Hematopoietic multipotent progenitor cell treated with erythropoietin and hydrocortisone succinate and interleukin-3 and kit ligand, for 8 days (in vitro differentiated cells): ENCODE data around the gene POLR2J.
A peak's percentile ranks its signal among the peaks of the same experiment; 100 is the strongest.
"Not testable (repeated sequence)": the region's sequence is repeated elsewhere in the genome, so short reads cannot be mapped to it uniquely, and the experiment has no call there.

Experiments
- DNase-seq: peaks from one replicate; pipeline ENCODE4 v3.0.0-alpha.2; 2015

Gene POLR2J

DNA sequence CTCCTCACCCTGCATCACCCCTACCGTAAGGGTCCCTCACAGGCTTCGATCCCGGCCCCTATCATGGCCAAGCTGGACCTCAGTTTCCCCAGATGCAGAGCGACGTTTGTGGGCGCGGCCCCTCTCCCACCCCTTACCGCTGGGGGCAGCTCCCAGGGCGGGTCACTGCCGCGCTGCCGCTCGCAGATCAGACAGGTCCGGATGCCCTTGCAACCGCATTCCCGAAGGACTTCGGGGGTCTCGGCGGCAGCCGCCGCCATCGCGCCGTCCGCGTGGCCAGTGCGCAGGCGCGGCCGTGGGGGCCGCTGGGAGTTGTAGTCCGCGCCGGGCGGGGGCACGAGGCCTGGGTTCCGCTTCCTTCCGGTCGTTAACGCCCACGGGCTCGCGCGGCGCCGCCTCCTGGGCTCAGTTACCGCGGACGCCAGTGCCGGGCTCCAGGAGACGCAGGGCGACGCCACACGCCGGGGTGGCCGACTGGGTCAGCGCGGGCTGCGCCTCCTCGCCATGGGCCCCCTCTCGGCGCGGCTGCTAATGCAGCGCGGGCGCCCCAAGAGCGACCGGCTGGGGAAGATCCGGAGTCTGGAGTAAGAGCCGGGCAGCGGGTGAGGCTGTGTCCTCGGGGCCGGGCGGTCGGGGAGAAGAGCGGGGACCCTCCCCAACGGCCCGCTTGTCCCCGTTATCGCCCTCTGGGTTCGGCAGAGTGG lies 14.0 kb downstream of the POLR2J start, which contains the start of the genes ALKBH4 and LRWD1:
Gene ALKBH4 (minus strand): TSS at position 287 of the 704 bp plus-strand sequence. CDS start 27 bp downstream, at position 260.
Gene LRWD1 (plus strand): TSS at position 408 of the 704 bp plus-strand sequence. CDS start 97 bp downstream, at position 505.
- DNase-seq = peak; percentile 92

GRCh38 chr7:102463841-102464576 lies 14.7 kb downstream of the POLR2J start:
- peak; percentile 24 for DNase-seq

GRCh38 chr7:102460467-102460866 lies 18.3 kb downstream of the POLR2J start:
- DNase-seq = no peak

DNA sequence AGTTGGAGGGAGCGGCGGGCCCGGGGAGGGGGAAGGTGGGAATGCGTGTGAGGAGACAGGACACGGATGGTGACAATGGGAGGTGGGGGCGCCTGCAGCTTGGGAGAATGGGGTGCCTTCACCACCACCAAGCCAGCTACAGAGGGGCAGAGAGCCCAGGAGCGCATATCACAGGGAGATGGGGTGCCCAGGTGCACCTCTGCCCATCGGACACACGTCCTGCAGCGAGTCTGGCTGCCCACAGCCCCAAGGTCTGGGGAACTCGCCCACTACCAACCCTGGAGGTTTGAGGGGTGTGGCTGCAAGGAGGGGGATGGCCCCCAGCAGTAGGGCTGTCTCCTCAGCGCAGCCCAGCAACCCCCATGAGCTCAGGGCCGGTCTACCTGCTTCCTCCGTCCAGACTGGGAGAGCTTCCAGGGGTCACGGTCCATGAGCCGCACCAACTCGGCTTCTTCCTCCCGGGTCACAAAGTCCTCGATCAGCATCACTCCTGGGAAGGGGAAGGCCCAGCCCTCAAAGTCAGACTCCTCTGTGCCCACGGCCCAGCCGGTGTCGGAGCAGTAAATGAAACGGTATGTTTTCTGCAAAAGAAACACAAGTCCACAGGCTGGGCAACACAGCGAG lies 19.4 kb downstream of the POLR2J start:
- DNase-seq = no peak

DNA sequence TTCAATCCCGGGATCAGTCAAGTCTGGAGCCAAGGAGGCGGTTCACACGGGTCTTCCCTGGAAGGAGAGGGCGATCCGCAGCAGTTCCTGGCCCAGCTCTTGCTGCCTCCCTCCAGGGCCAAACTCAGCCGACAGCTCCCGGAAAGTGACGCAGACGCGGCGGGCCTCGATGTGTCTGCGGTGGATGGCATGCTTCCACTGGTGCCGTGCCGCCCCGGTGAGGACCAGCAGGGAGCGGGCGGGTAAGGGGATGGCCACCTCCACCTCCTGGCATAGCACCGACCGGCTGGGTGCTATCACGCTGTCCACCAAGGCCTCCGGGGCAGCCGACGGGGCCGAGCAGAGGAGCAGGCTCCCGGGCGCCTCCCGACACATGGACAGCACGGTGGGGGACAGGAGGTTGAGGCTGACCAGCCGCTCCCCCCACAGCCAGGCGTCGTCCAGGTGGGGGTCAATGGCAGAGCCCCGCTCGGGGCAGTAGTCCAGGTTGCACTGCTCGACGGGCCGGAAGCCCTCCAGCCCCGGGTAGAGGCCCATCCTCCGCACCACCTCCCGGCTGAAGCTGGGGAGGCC lies 21.3 kb downstream of the POLR2J start:
- DNase-seq = no peak

GRCh38 chr7:102456327-102456726 lies 22.4 kb downstream of the POLR2J start:
- DNase-seq = no peak

- no peak for DNase-seq
Observed at GRCh38 chr7:102455596-102455995, 23.1 kb downstream of the POLR2J start.

GRCh38 chr7:102454932-102455331 lies 23.8 kb downstream of the POLR2J start:
- not testable (repeated sequence) for DNase-seq

GRCh38 chr7:102454468-102454867 lies 24.3 kb downstream of the POLR2J start:
- DNase-seq = no peak

GRCh38 chr7:102453319-102453718 lies 25.4 kb downstream of the POLR2J start:
- no peak for DNase-seq

- DNase-seq = no peak
Observed at GRCh38 chr7:102452451-102452850, 26.3 kb downstream of the POLR2J start.

GRCh38 chr7:102451371-102452054 lies 27.2 kb downstream of the POLR2J start:
- no peak for DNase-seq

GRCh38 chr7:102450242-102450641 lies 28.5 kb downstream of the POLR2J start:
- DNase-seq = peak; percentile 33

- no peak for DNase-seq
Observed at GRCh38 chr7:102449136-102449535, 29.6 kb downstream of the POLR2J start.

DNA sequence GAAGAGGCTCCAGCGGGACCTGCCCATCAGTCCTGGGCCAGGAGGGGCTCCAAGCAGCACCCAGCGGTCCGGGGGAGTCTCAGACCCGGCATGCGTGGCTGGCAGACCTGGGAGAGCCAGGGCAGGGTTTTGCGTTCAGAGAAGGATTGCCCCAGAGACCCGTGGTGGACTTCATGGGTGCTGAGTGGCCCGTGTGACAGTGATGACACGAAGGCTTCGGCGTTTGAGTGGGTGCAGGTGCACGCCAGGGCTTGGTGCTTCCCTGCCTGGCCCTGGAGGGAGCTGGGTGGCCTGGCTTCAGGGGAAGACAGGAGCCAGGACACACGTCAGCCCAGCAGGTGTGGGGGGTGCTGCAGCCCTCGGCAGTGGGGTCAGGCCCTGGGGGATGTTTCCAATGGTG lies 31.4 kb downstream of the POLR2J start:
- no peak for DNase-seq

GRCh38 chr7:102446387-102447156 lies 32.1 kb downstream of the POLR2J start:
- no peak for DNase-seq

GRCh38 chr7:102445674-102446071 lies 33.0 kb downstream of the POLR2J start:
- no peak for DNase-seq

DNA sequence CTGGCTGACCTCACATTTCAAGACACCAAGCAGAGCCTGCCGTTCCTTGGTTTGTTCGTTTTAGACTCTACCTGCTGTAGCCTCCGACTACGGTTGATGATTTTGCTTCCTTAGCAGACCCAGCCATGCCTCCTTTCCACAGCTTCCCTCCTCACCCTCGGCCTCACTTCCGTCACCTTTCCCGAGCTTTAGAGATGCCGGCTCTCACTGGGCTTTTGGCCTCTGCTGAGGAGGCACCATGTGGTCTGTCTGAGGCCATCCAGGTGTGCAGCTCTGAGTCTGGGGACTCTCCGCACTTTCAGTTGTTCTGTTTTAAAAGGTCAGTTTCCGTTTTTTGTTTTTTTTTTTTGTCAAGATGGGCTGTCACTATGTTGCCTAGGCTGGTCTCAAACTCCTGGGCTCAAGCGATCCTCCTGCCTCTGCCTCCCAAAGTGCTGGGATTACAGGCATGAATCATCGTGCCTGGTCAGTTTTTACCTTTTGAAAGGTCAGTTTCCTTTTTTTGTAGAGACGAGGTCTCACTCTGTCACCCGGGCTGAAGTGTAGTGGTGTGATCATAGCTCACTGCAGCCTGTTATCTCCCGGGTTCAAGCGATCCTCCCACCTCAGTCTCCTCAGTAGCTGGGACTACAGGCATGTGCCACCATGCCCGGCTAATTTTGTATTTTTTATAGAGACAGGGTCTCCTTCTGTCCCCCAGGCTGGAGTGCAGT lies 33.6 kb downstream of the POLR2J start:
- DNase-seq = no peak

GRCh38 chr7:102439963-102440795 lies 38.5 kb downstream of the POLR2J start:
- DNase-seq = no peak

GRCh38 chr7:102436118-102436517 lies 42.6 kb downstream of the POLR2J start:
- DNase-seq = no peak
